H9 (cell line): Measurements from ENCODE around the gene UVSSA. TPM values are rescaled to one million over a fixed set of nuclear protein-coding genes. Genes with fewer than 3 reads are reported as not detected.

Experiments used
- DNase-seq: peaks from one replicate; pipeline ENCODE4 v3.0.0-alpha.2; 2017
- H2AFZ ChIP-seq: one replicate; pipeline ENCODE4 v1.6.1; 2013; ENCODE audit warnings: mild to moderate bottlenecking, low read length, control low read depth, moderate library complexity
- H2AK5ac ChIP-seq: 2 replicates; pipeline ENCODE4 v1.6.1; 2013; ENCODE audit warnings: low read length, control low read depth, mixed read lengths; ENCODE audit not compliant: insufficient read length
- H2BK120ac ChIP-seq: one replicate; pipeline ENCODE4 v1.6.1; 2013; ENCODE audit warnings: low read depth, mild to moderate bottlenecking, low read length, control low read depth, inconsistent platforms; ENCODE audit not compliant: poor library complexity, severe bottlenecking
- H2BK12ac ChIP-seq: 2 replicates; pipeline ENCODE4 v1.6.1; 2013; ENCODE audit warnings: low read length, control low read depth, mixed read lengths, low read depth; ENCODE audit not compliant: insufficient read length
- H2BK15ac ChIP-seq: 2 replicates; pipeline ENCODE4 v1.6.1; 2013; ENCODE audit warnings: low read depth, low read length, control low read depth
- H2BK20ac ChIP-seq: one replicate; pipeline ENCODE4 v1.6.1; 2013; ENCODE audit warnings: low read depth, mild to moderate bottlenecking, low read length, control low read depth, inconsistent platforms; ENCODE audit not compliant: poor library complexity, severe bottlenecking
- H2BK5ac ChIP-seq: 2 replicates; pipeline ENCODE4 v1.6.1; 2013; ENCODE audit warnings: low read length, control low read depth, mixed read lengths; ENCODE audit not compliant: insufficient read length
- H3K14ac ChIP-seq: 2 replicates; pipeline ENCODE4 v1.6.1; 2013; ENCODE audit warnings: low read length, control low read depth; ENCODE audit not compliant: insufficient read depth
- H3K18ac ChIP-seq: 2 replicates; pipeline ENCODE4 v1.6.1; 2013; ENCODE audit warnings: low read depth, mild to moderate bottlenecking, mixed read lengths, low read length, control low read depth; ENCODE audit not compliant: insufficient read length
- H3K23ac ChIP-seq: 2 replicates; pipeline ENCODE4 v1.6.1; 2013; ENCODE audit warnings: low read length, control low read depth, mixed read lengths, low read depth; ENCODE audit not compliant: insufficient read length
- H3K23me2 ChIP-seq: 2 replicates; pipeline ENCODE4 v1.6.1; 2013; ENCODE audit warnings: low read depth, mild to moderate bottlenecking, mixed read lengths, low read length, control low read depth; ENCODE audit not compliant: insufficient read length, poor library complexity, severe bottlenecking
- H3K27ac ChIP-seq: 2 replicates; pipeline ENCODE4 v1.5.1; 2013; ENCODE audit warnings: low read length, control low read depth, mixed read lengths, low read depth; ENCODE audit not compliant: insufficient read length
- H3K27me3 ChIP-seq: 2 replicates; pipeline ENCODE4 v1.6.1; 2013; ENCODE audit warnings: low read length, control low read depth, inconsistent platforms; ENCODE audit not compliant: insufficient read depth
- H3K4ac ChIP-seq: 2 replicates; pipeline ENCODE4 v1.6.1; 2013; ENCODE audit warnings: low read depth, mild to moderate bottlenecking, control low read depth, inconsistent platforms, low read length, moderate library complexity
- H3K4me1 ChIP-seq: 2 replicates; pipeline ENCODE4 v1.6.1; 2013; ENCODE audit warnings: low read length, control low read depth, inconsistent platforms; ENCODE audit not compliant: insufficient read depth
- H3K4me2 ChIP-seq: 2 replicates; pipeline ENCODE4 v1.6.1; 2013; ENCODE audit warnings: low read length, control low read depth, mixed read lengths; ENCODE audit not compliant: insufficient read length, insufficient read depth
- H3K56ac ChIP-seq: 2 replicates; pipeline ENCODE4 v1.6.1; 2013; ENCODE audit warnings: low read depth, mild to moderate bottlenecking, mixed read lengths, low read length, control low read depth; ENCODE audit not compliant: insufficient read length
- H3K79me1 ChIP-seq: 2 replicates; pipeline ENCODE4 v1.6.1; 2013; ENCODE audit warnings: low read depth, mild to moderate bottlenecking, moderate library complexity, low read length, control low read depth, inconsistent platforms; ENCODE audit not compliant: insufficient read depth, poor library complexity, severe bottlenecking
- H3K79me2 ChIP-seq: 2 replicates; pipeline ENCODE4 v1.6.1; 2013; ENCODE audit warnings: low read length, control low read depth, inconsistent platforms; ENCODE audit not compliant: insufficient read depth
- H3K9ac ChIP-seq: 2 replicates; pipeline ENCODE4 v1.6.1; 2013; ENCODE audit warnings: low read length, control low read depth, mixed read lengths; ENCODE audit not compliant: insufficient read length; ENCODE audit errors: extremely low read depth
- H3K9me3 ChIP-seq: one replicate; pipeline ENCODE4 v1.6.1; 2013; ENCODE audit warnings: low read depth, low read length, inconsistent platforms; ENCODE audit not compliant: control insufficient read depth
- H3T11ph ChIP-seq: one replicate; pipeline ENCODE4 v1.6.1; 2013; ENCODE audit warnings: mild to moderate bottlenecking, low read length, control low read depth, inconsistent platforms
- H4K20me1 ChIP-seq: one replicate; pipeline ENCODE4 v1.6.1; 2013; ENCODE audit not compliant: control insufficient read depth, insufficient read length, insufficient read depth
- H4K5ac ChIP-seq: 2 replicates; pipeline ENCODE4 v1.6.1; 2013; ENCODE audit warnings: low read depth, mild to moderate bottlenecking, mixed read lengths, low read length, control low read depth; ENCODE audit not compliant: insufficient read length
- H4K8ac ChIP-seq: replicated peaks from 2 replicates; pipeline ENCODE4 v1.6.1; 2013; ENCODE audit warnings: low read length, control low read depth, mixed read lengths, low read depth; ENCODE audit not compliant: insufficient read length
- H4K91ac ChIP-seq: 2 replicates; pipeline ENCODE4 v1.6.1; 2013; ENCODE audit warnings: low read depth, mild to moderate bottlenecking, moderate library complexity, mixed read lengths, low read length, control low read depth; ENCODE audit not compliant: insufficient read length
- H3K27ac Mint-ChIP-seq, 3 experiments: 2 replicates in 2 of 3; 3 replicates in 1 of 3; pipeline ENCODE4 v1.8.0; 2020 to 2021; ENCODE audit warnings: mixed read lengths in 3 of 3, mild to moderate bottlenecking in 1 of 3, moderate library complexity in 1 of 3
- H3K27me3 Mint-ChIP-seq: 2 replicates; pipeline ENCODE4 v1.8.0; 2021; ENCODE audit warnings: low read depth, mild to moderate bottlenecking, moderate library complexity, mixed read lengths
- H3K36me3 Mint-ChIP-seq, 3 experiments: 2 replicates in 2 of 3; 3 replicates in 1 of 3; pipeline ENCODE4 v1.8.0; 2020 to 2021; ENCODE audit warnings: low read depth in 3 of 3, mixed read lengths in 3 of 3; ENCODE audit not compliant: insufficient read depth in 1 of 3
- H3K4me1 Mint-ChIP-seq, 2 experiments: 2 replicates each; pipeline ENCODE4 v1.8.0; 2020; ENCODE audit warnings: mixed read lengths in 2 of 2
- H3K4me3 Mint-ChIP-seq, 2 experiments: 2 replicates in 1 of 2; 3 replicates in 1 of 2; pipeline ENCODE4 v1.8.0; 2020 to 2021; ENCODE audit warnings: mild to moderate bottlenecking in 2 of 2, mixed read lengths in 2 of 2, moderate library complexity in 1 of 2
- H3K9me3 Mint-ChIP-seq, 2 experiments: 2 replicates in 1 of 2; 3 replicates in 1 of 2; pipeline ENCODE4 v1.8.0; 2020; ENCODE audit warnings: mild to moderate bottlenecking in 2 of 2, mixed read lengths in 2 of 2, moderate library complexity in 1 of 2
- CTCF ChIP-seq: fragments of 200-600 bp; sonication (generic); conservative IDR thresholded peaks from 3 replicates; pipeline ENCODE4 v1.8.0; 2021; ENCODE audit warnings: antibody characterized with exemption, mild to moderate bottlenecking
- WGBS: extraction: QIAGEN DNeasy Blood & Tissue Kit; methylation state at CpG from one replicate; pipeline ENCODE4 v1.1.7; 2013; ENCODE audit warnings: missing lambda C conversion rate, low lambda C conversion rate, mixed read lengths; ENCODE audit not compliant: insufficient read length; ENCODE audit errors: extremely low coverage; 5-methylcytosine and 5-hydroxymethylcytosine counted together
- total RNA-seq: library from RNA; stranded (reverse); gene quantifications from 2 replicates; pipeline ENCODE4 v1.2.1, GENCODE V29; 2021

Gene UVSSA
- total RNA-seq, 1 experiment from 2014 or later: 15.9 TPM

- H3K27me3 Mint-ChIP-seq: peaks cover 55% of the 10 kb centered on the region
- Histone ChIP-seq H2BK12ac (no peak overlapping the region), H2BK15ac (no peak overlapping the region), H4K20me1 (peaks cover 3% of the 10 kb centered on the region), H3K23me2 (no peaks in the 10 kb centered on the region), H3K4me1 (no peaks in the 10 kb centered on the region), H2BK20ac (no peak overlapping the region), H3K27ac (no peak overlapping the region), H3K4ac (no peak overlapping the region), H4K8ac (no peak overlapping the region), H3K56ac (no peak overlapping the region), H4K5ac (no peak overlapping the region), H2AK5ac (no peak overlapping the region), H3K14ac (no peak overlapping the region), H3K9me3 (peaks cover 6% of the 10 kb centered on the region), H3K18ac (no peak overlapping the region), H2AFZ (no peak overlapping the region), H2BK5ac (no peak overlapping the region), H3T11ph (no peak overlapping the region), H3K79me1 (no peaks in the 10 kb centered on the region), H3K27me3 (peaks cover 56% of the 10 kb centered on the region), H3K79me2 (no peaks in the 10 kb centered on the region), H3K4me2 (no peak overlapping the region), H3K9ac (no peak overlapping the region), H2BK120ac (no peak overlapping the region), H4K91ac (no peak overlapping the region), H3K23ac (no peak overlapping the region)
- no peak overlapping the region for H3K27ac Mint-ChIP-seq
- peaks cover 11 to 27% of the 10 kb centered on the region in 2 experiments for H3K9me3 Mint-ChIP-seq
- no peak for TF ChIP-seq CTCF
- 0 out of 4 replicates have a peak, but pooled peaks cover 0 to 6% of the 10 kb centered on the region in 2 experiments for H3K4me1 Mint-ChIP-seq
- H3K4me3 Mint-ChIP-seq: no peak overlapping the region
- DNase-seq: peak; percentile 30
- H3K36me3 Mint-ChIP-seq: peaks cover 6 to 11% (median 7%) of the 10 kb centered on the region in 3 experiments; a peak in 4 of 7 replicates
- WGBS: no CpG with 5 or more reads among the region's 18 CpGs
These were observed 54.5 kb downstream of the UVSSA start for GRCh38 chr4:1401409-1402020.
